HL-60 (cell line): ENCODE data around the gene PDE4B.
"Not testable (repeated sequence)": the region's sequence is repeated elsewhere in the genome, so short reads cannot be mapped to it uniquely, and the experiment has no call there.

Experiments used
- DNase-seq, 2 experiments: peaks; one replicate each; pipeline ENCODE4 v3.0.0-alpha.2; 2010 to 2020; ENCODE audit warnings: low read depth in 1 of 2, low spot score in 1 of 2
- H3K27ac ChIP-seq: fragments of 250-450 bp; sonication (Bioruptor Pico); replicated peaks from 2 replicates; pipeline ENCODE4 v1.5.1; 2020; ENCODE audit warnings: mild to moderate bottlenecking, moderate library complexity
- H3K27me3 ChIP-seq: fragments of 250-450 bp; sonication (Bioruptor Pico); 2 replicates; pipeline ENCODE4 v1.5.1; 2021; ENCODE audit warnings: mild to moderate bottlenecking, moderate library complexity; ENCODE audit not compliant: insufficient read depth, poor library complexity, severe bottlenecking
- H3K4me3 ChIP-seq: replicated peaks from 2 replicates; pipeline ENCODE4 v1.5.1; 2011; ENCODE audit warnings: mild to moderate bottlenecking, control low read depth, low read length; ENCODE audit not compliant: insufficient read depth
- GABPA ChIP-seq: IDR thresholded peaks from 2 replicates; pipeline ENCODE4 v1.6.1; 2012; ENCODE audit warnings: low read depth
- POLR2AphosphoS5 ChIP-seq: IDR thresholded peaks from 2 replicates; pipeline ENCODE4 v1.6.1; 2012; ENCODE audit warnings: low read depth
- SPI1 ChIP-seq: IDR thresholded peaks from 2 replicates; pipeline ENCODE4 v1.6.1; 2012; ENCODE audit warnings: low read depth, mild to moderate bottlenecking, borderline replicate concordance
- TF ChIP-seq, protein P1 (sequence below): IDR thresholded peaks from 2 replicates; pipeline ENCODE4 v1.6.1; 2012; ENCODE audit warnings: low read depth; ENCODE audit not compliant: insufficient replicate concordance
- TF ChIP-seq, protein P2 (sequence below): IDR thresholded peaks from one replicate; pipeline ENCODE4 v1.5.1; 2011; ENCODE audit warnings: low read length, control low read depth, inconsistent platforms; ENCODE audit not compliant: insufficient read depth

Gene PDE4B

DNA sequence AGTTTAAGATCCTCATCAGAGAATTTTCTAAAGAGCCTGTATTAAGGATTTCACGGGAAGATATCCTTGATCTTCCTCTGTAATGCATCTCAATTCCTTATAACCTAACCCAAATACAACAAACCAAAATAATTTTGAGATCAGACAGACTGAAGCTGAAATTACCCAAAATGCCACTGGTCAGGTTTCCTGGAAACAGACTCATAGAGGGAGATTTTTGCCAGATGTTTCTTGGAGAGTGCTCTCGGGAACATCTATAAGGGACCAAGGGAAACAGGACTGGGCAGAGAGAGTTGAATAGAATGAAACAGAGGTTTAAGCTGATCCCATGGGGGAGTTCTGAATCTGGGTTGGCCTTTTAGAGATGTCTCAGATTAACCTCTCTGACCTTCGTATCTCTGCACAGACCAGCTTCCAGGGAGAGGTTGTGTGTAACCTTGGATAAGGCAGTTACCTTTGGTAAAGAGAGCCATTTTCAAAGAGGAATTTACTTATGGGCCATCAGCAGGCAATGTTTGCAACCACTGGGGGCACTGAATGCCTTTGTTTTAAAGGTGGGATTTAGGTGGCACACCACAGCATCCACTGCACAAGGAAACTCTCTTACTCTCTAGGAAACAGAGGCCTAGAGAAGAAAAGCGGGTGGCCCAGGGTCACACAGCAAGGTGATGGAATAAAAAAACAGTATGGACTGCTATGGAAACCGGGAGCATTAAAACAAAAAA, 610.5 kb downstream of the PDE4B start:
- H3K4me3 ChIP-seq: no peak overlapping the region
- no peak for DNase-seq
- TF ChIP-seq SPI1: no peak
- no peak for TF ChIP-seq POLR2AphosphoS5
- TF ChIP-seq, protein P1, sequence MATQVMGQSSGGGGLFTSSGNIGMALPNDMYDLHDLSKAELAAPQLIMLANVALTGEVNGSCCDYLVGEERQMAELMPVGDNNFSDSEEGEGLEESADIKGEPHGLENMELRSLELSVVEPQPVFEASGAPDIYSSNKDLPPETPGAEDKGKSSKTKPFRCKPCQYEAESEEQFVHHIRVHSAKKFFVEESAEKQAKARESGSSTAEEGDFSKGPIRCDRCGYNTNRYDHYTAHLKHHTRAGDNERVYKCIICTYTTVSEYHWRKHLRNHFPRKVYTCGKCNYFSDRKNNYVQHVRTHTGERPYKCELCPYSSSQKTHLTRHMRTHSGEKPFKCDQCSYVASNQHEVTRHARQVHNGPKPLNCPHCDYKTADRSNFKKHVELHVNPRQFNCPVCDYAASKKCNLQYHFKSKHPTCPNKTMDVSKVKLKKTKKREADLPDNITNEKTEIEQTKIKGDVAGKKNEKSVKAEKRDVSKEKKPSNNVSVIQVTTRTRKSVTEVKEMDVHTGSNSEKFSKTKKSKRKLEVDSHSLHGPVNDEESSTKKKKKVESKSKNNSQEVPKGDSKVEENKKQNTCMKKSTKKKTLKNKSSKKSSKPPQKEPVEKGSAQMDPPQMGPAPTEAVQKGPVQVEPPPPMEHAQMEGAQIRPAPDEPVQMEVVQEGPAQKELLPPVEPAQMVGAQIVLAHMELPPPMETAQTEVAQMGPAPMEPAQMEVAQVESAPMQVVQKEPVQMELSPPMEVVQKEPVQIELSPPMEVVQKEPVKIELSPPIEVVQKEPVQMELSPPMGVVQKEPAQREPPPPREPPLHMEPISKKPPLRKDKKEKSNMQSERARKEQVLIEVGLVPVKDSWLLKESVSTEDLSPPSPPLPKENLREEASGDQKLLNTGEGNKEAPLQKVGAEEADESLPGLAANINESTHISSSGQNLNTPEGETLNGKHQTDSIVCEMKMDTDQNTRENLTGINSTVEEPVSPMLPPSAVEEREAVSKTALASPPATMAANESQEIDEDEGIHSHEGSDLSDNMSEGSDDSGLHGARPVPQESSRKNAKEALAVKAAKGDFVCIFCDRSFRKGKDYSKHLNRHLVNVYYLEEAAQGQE: no peak
- no peak for TF ChIP-seq GABPA
- TF ChIP-seq, protein P2, sequence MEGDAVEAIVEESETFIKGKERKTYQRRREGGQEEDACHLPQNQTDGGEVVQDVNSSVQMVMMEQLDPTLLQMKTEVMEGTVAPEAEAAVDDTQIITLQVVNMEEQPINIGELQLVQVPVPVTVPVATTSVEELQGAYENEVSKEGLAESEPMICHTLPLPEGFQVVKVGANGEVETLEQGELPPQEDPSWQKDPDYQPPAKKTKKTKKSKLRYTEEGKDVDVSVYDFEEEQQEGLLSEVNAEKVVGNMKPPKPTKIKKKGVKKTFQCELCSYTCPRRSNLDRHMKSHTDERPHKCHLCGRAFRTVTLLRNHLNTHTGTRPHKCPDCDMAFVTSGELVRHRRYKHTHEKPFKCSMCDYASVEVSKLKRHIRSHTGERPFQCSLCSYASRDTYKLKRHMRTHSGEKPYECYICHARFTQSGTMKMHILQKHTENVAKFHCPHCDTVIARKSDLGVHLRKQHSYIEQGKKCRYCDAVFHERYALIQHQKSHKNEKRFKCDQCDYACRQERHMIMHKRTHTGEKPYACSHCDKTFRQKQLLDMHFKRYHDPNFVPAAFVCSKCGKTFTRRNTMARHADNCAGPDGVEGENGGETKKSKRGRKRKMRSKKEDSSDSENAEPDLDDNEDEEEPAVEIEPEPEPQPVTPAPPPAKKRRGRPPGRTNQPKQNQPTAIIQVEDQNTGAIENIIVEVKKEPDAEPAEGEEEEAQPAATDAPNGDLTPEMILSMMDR: no peak
- H3K27ac ChIP-seq: no peak overlapping the region
- no peaks in the 10 kb centered on the region for H3K27me3 ChIP-seq

DNA sequence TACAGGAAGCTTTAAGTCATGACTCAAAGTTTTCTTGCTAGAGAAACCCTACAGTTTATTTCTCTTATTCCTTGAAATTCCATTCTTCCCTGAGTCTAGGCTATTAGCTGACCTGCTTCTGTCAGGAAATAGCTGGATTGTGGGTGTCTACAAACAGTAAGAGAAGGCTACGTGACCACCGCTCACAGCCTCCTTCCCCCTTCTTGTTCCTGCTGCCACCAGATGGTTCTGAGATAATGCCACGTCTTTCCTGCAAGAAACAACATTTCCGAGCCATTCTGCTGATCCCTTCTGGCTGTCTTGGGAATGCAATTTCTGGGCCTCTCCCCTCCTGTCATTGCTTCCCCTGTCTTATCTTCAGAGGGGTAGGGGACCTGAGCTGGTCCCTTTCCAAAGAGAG, 612.4 kb downstream of the PDE4B start:
- Histone ChIP-seq H3K4me3 (no peak overlapping the region), H3K27ac (no peak overlapping the region), H3K27me3 (no peaks in the 10 kb centered on the region)
- TF ChIP-seq, protein P1: no peak
- TF ChIP-seq, protein P2: no peak
- no peak for TF ChIP-seq SPI1
- TF ChIP-seq GABPA: no peak
- no peak for TF ChIP-seq POLR2AphosphoS5
- no peak for DNase-seq

GRCh38 chr1:66411449-66411848, 618.8 kb downstream of the PDE4B start:
- H3K4me3 ChIP-seq, H3K27ac ChIP-seq, DNase-seq, H3K27me3 ChIP-seq: not testable (repeated sequence)

DNA sequence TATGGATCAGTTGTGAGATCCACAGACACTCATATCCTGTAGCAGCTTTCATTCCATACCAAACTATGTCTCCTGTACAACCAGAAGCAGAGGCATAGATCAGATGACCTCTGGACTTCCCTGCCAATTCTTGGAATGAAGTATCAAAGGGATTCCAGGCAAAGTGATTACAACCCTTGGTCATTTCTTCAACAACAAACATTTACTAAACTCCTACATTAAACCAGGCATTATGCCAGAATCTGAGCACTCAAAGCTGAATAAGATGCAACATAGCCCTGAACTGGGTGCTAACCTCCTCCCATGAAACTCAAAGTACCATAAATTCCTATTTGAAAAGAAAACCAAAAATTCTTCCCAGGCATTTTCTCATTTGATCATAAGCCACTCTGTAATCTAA, 620.0 kb downstream of the PDE4B start:
- TF ChIP-seq POLR2AphosphoS5 (no peak), SPI1 (no peak), GABPA (no peak)
- TF ChIP-seq, protein P2: no peak
- TF ChIP-seq, protein P1: no peak
- no peak for DNase-seq
- Histone ChIP-seq H3K27me3 (no peaks in the 10 kb centered on the region), H3K27ac (no peak overlapping the region), H3K4me3 (no peak overlapping the region)
